Fibroblast of skin of left quadriceps (primary cell): ENCODE measurements around the gene TMEM63A.
"Not testable (repeated sequence)": the region's sequence is repeated elsewhere in the genome, so short reads cannot be mapped to it uniquely, and the experiment has no call there.

ENCODE experiments used
- DNase-seq, 2 experiments: peaks; one replicate each; pipeline ENCODE4 v3.0.0-alpha.2; 2013; ENCODE audit warnings: low read depth in 2 of 2

Gene TMEM63A

GRCh38 chr1:225845571-225846259 is 36.5 kb downstream of the TMEM63A start:
- DNase-seq, result peak; percentile 37 to 49

- DNase-seq, result no peak
Observed at GRCh38 chr1:225845097-225845496, 37.1 kb downstream of the TMEM63A start.

- DNase-seq, result no peak
Observed at GRCh38 chr1:225844236-225845061, 37.7 kb downstream of the TMEM63A start.

GRCh38 chr1:225843426-225843795 is 38.8 kb downstream of the TMEM63A start:
- no peak for DNase-seq

- DNase-seq, result no peak
Observed at GRCh38 chr1:225842788-225843425, 39.3 kb downstream of the TMEM63A start.

GRCh38 chr1:225842074-225842473 is 40.1 kb downstream of the TMEM63A start:
- no peak for DNase-seq

- no peak for DNase-seq
Observed at GRCh38 chr1:225840713-225841112, 41.5 kb downstream of the TMEM63A start.

GRCh38 chr1:225840223-225840610 is 42.0 kb downstream of the TMEM63A start:
- DNase-seq, result no peak

GRCh38 chr1:225838793-225839192 is 43.4 kb downstream of the TMEM63A start:
- DNase-seq, result no peak

GRCh38 chr1:225836296-225836695 is 45.9 kb downstream of the TMEM63A start:
- DNase-seq, result not testable (repeated sequence)

- no peak for DNase-seq
Observed at GRCh38 chr1:225835856-225836255, 46.3 kb downstream of the TMEM63A start.

GRCh38 chr1:225834417-225835329 is 47.5 kb downstream of the TMEM63A start:
- DNase-seq, result peak; percentile 78 to 79

GRCh38 chr1:225830841-225831240 is 51.3 kb downstream of the TMEM63A start:
- DNase-seq, result no peak

GRCh38 chr1:225828706-225829345 is 53.4 kb downstream of the TMEM63A start:
- no peak for DNase-seq

- DNase-seq, result no peak
Observed at GRCh38 chr1:225827076-225827475, 55.1 kb downstream of the TMEM63A start.

GRCh38 chr1:225825607-225826007 is 56.6 kb downstream of the TMEM63A start:
- no peak for DNase-seq

- DNase-seq, result no peak
Observed at GRCh38 chr1:225825078-225825477, 57.1 kb downstream of the TMEM63A start.

- DNase-seq, result no peak
Observed at GRCh38 chr1:225824533-225824941, 57.6 kb downstream of the TMEM63A start.

- no peak for DNase-seq
Observed at GRCh38 chr1:225823811-225824261, 58.3 kb downstream of the TMEM63A start.

GRCh38 chr1:225822655-225823403 is 59.4 kb downstream of the TMEM63A start:
- no peak for DNase-seq
